GM21528 (cell line): ENCODE measurements around the gene CHRND.
"Not testable (repeated sequence)": the region's sequence is repeated elsewhere in the genome, so short reads cannot be mapped to it uniquely, and the experiment has no call there.

Experiments
- ATAC-seq: cut with Tn5 transposase; IDR thresholded peaks from one replicate; pipeline ENCODE4 v1.9.1; 2021; ENCODE audit warnings: mild to moderate bottlenecking, moderate library complexity; ENCODE audit not compliant: unreplicated experiment, low FRiP score

Gene CHRND

GRCh38 chr2:232570481-232570880, 44.5 kb downstream of the CHRND start:
- not testable (repeated sequence) for ATAC-seq

- no peak for ATAC-seq
Observed at GRCh38 chr2:232571026-232571474, 45.1 kb downstream of the CHRND start.

GRCh38 chr2:232573042-232573441, 47.1 kb downstream of the CHRND start:
- ATAC-seq, result no peak

- ATAC-seq, result no peak
Observed at GRCh38 chr2:232573771-232574435, 47.9 kb downstream of the CHRND start.

- ATAC-seq, result no peak
Observed at GRCh38 chr2:232574674-232575403, 48.9 kb downstream of the CHRND start.

GRCh38 chr2:232575404-232575746, 49.4 kb downstream of the CHRND start:
- ATAC-seq, result no peak

GRCh38 chr2:232576995-232577394, 51.0 kb downstream of the CHRND start:
- ATAC-seq, result no peak

- no peak for ATAC-seq
Observed at GRCh38 chr2:232577841-232578240, 51.9 kb downstream of the CHRND start.

GRCh38 chr2:232578626-232579025, 52.7 kb downstream of the CHRND start:
- ATAC-seq, result no peak

- ATAC-seq, result no peak
Observed at GRCh38 chr2:232580648-232580981, 54.7 kb downstream of the CHRND start.

GRCh38 chr2:232581725-232582124, 55.8 kb downstream of the CHRND start:
- no peak for ATAC-seq

GRCh38 chr2:232584238-232584637, 58.3 kb downstream of the CHRND start:
- ATAC-seq, result no peak
